Stimulated activated CD4-positive, alpha-beta T cell treated with anti-CD3 and anti-CD28 coated beads, Interleukin-4, amount 100 ng/mL, for 1 hour (primary cell): ENCODE measurements around the gene BBIP1.
A peak's percentile ranks its signal among the peaks of the same experiment; 100 is the strongest.
"Not testable (repeated sequence)": the region's sequence is repeated elsewhere in the genome, so short reads cannot be mapped to it uniquely, and the experiment has no call there.

Source experiments
- DNase-seq: peaks from one replicate; pipeline ENCODE4 v3.0.0-alpha.2; 2020

BBIP1 gene

GRCh38 chr10:110881905-110882304, 37.1 kb downstream of the BBIP1 start:
- no peak for DNase-seq

- DNase-seq, result no peak
These were observed 37.7 kb downstream of the BBIP1 start for GRCh38 chr10:110881247-110881646.

GRCh38 chr10:110880012-110880411, 39.0 kb downstream of the BBIP1 start:
- DNase-seq, result no peak

GRCh38 chr10:110876788-110877187, 42.2 kb downstream of the BBIP1 start:
- no peak for DNase-seq

GRCh38 chr10:110876000-110876399, 43.0 kb downstream of the BBIP1 start:
- no peak for DNase-seq

- DNase-seq, result no peak
These were observed 45.0 kb downstream of the BBIP1 start for GRCh38 chr10:110873951-110874350.

- DNase-seq, result no peak
These were observed 45.7 kb downstream of the BBIP1 start for GRCh38 chr10:110872984-110873923.

- peak; percentile 73 for DNase-seq
These were observed 46.6 kb downstream of the BBIP1 start for GRCh38 chr10:110872145-110872983.

- DNase-seq, result peak; percentile 94
These were observed 47.5 kb downstream of the BBIP1 start, which contains the start of gene PDCD4 for GRCh38 chr10:110871298-110872084. TSS of gene PDCD4 (plus strand) at chr10:110871928. CDS start at chr10:110876028, 4,100 bp downstream.

GRCh38 chr10:110870823-110871297, 48.1 kb downstream of the BBIP1 start:
- DNase-seq, result no peak

- DNase-seq, result no peak
These were observed 50.0 kb downstream of the BBIP1 start for GRCh38 chr10:110868981-110869380.

GRCh38 chr10:110867807-110868465, 51.0 kb downstream of the BBIP1 start:
- no peak for DNase-seq

- not testable (repeated sequence) for DNase-seq
These were observed 51.8 kb downstream of the BBIP1 start for GRCh38 chr10:110867011-110867806.

- DNase-seq, result no peak
These were observed 53.0 kb downstream of the BBIP1 start for GRCh38 chr10:110865809-110866482.

- no peak for DNase-seq
These were observed 53.7 kb downstream of the BBIP1 start for GRCh38 chr10:110865186-110865808.

GRCh38 chr10:110864662-110865140, 54.3 kb downstream of the BBIP1 start:
- no peak for DNase-seq

GRCh38 chr10:110863956-110864355, 55.0 kb downstream of the BBIP1 start:
- DNase-seq, result no peak

- DNase-seq, result no peak
These were observed 55.6 kb downstream of the BBIP1 start for GRCh38 chr10:110863361-110863760.

- no peak for DNase-seq
These were observed 56.0 kb downstream of the BBIP1 start for GRCh38 chr10:110862961-110863360.
